A673 (cell line): Measurements from ENCODE around the gene SLIT1. TPM values are rescaled to one million over a fixed set of nuclear protein-coding genes. Genes with fewer than 3 reads are reported as not detected.

Experiments
- BruUV-seq: library from RNA; stranded (reverse); fragments of 400-500 nt; replicated peaks from 2 replicates; lab custom pipeline; 2021; lab: Mats Ljungman, UMichigan
- CTCF ChIA-PET: fragments of 300-600 bp; sonication (Branson Sonifier 250); formaldehyde crosslinking; loops from one replicate; lab custom pipeline; 2022; ENCODE audit warnings: antibody characterized with exemption; lab: Charles Lee
- POLR2A ChIA-PET: fragments of 300-600 bp; sonication (Branson Sonifier 250); formaldehyde crosslinking; loops from one replicate; lab custom pipeline; 2022; ENCODE audit warnings: antibody characterized with exemption; ENCODE audit not compliant: low non-redundant PET; lab: Charles Lee
- DNase-seq: peaks from one replicate; pipeline ENCODE4 v3.0.0-alpha.2; 2015; ENCODE audit warnings: low spot score
- H3K27ac ChIP-seq: fragments of 200-600 bp; sonication (generic); 2 replicates; pipeline ENCODE4 v1.5.1; 2016; ENCODE audit warnings: mixed run types, low read depth, mild to moderate bottlenecking, mixed read lengths, antibody characterized with exemption, low read length; ENCODE audit not compliant: poor library complexity, severe bottlenecking
- H3K27me3 ChIP-seq: fragments of 200-600 bp; sonication (generic); replicated peaks from 2 replicates; pipeline ENCODE4 v1.6.1; 2017; ENCODE audit warnings: mixed run types, low read depth, mild to moderate bottlenecking, mixed read lengths, antibody characterized with exemption, low read length; ENCODE audit not compliant: insufficient read depth, poor library complexity
- H3K36me3 ChIP-seq: fragments of 200-600 bp; sonication (generic); 2 replicates; pipeline ENCODE4 v1.6.1; 2016; ENCODE audit warnings: mixed run types, mild to moderate bottlenecking, mixed read lengths, antibody characterized with exemption, low read length; ENCODE audit not compliant: insufficient read depth, poor library complexity, severe bottlenecking
- H3K4me1 ChIP-seq: fragments of 200-600 bp; sonication (generic); 2 replicates; pipeline ENCODE4 v1.6.1; 2017; ENCODE audit warnings: mixed run types, mild to moderate bottlenecking, mixed read lengths, antibody characterized with exemption, low read length; ENCODE audit not compliant: insufficient read depth, poor library complexity, severe bottlenecking
- H3K4me3 ChIP-seq: fragments of 200-600 bp; sonication (generic); 2 replicates; pipeline ENCODE4 v1.5.1; 2016; ENCODE audit warnings: low read depth, mixed run types, mild to moderate bottlenecking, mixed read lengths, low read length; ENCODE audit not compliant: poor library complexity, severe bottlenecking
- H3K9me3 ChIP-seq: fragments of 200-600 bp; sonication (generic); 2 replicates; pipeline ENCODE4 v1.6.1; 2016; ENCODE audit warnings: mixed run types, low read depth, mild to moderate bottlenecking, mixed read lengths, antibody characterized with exemption, low read length; ENCODE audit not compliant: poor library complexity, severe bottlenecking
- CTCF ChIP-seq: fragments of 300-800, 200-600 bp; sonication (generic); conservative IDR thresholded peaks from 2 replicates; pipeline ENCODE4 v1.5.1; 2017; ENCODE audit warnings: low read depth, mild to moderate bottlenecking, antibody characterized with exemption, low read length, moderate library complexity, mixed read lengths
- EZH2 ChIP-seq: fragments of 200-600 bp; sonication (generic); IDR thresholded peaks from 2 replicates; pipeline ENCODE4 v1.6.1; 2017; ENCODE audit warnings: borderline replicate concordance, low read depth, mild to moderate bottlenecking, mixed read lengths, antibody characterized with exemption, low read length; ENCODE audit not compliant: poor library complexity, severe bottlenecking
- intact Hi-C: fragments of 100-400 bp; cut with micrococcal nuclease; formaldehyde crosslinking; loops from one replicate; pipeline ENCODE4 v1.10.0; 2022; ENCODE audit not compliant: unreplicated experiment
- total RNA-seq: library from RNA; stranded (reverse); gene quantifications from 2 replicates; pipeline ENCODE4 v1.2.3, GENCODE V29; 2021

The SLIT1 gene
- total RNA-seq, 1 experiment from 2014 or later, result 0.43 TPM

DNA sequence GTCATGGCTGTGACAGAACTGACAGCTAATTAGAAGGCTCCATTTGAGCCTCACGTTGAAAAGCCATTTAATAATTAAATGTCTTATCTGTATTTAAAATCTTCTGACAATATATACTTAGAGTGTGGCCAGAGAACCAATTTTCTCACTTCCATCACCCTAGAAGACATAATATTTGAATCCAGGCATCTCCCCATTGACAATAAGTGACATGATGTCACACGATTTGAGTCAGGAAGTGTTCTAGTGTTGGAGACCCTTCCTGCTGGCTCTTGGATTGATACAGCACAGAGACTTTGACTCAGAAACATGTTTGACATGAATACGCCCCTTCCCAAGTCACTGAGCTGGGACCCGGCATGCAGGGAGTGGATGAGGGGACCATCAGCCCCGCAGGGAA is 85.9 kb downstream of the SLIT1 start:
- POLR2A ChIA-PET, result no interaction called here
- peaks cover 4% of the 10 kb centered on the region for H3K4me1 ChIP-seq
- H3K9me3 ChIP-seq, result no peaks in the 10 kb centered on the region
- TF ChIP-seq EZH2 (no peak), CTCF (no peak)
- CTCF ChIA-PET, result no interaction called here
- intact Hi-C loops, result no loop called here
- DNase-seq, result no peak
- H3K36me3 ChIP-seq, result no peaks in the 10 kb centered on the region
- no peak overlapping the region for H3K4me3 ChIP-seq
- H3K27me3 ChIP-seq, result peaks cover 10% of the 10 kb centered on the region
- no TSS peak for BruUV-seq
- no peak overlapping the region for H3K27ac ChIP-seq

- H3K27me3 ChIP-seq, result peaks cover 16% of the 10 kb centered on the region
- H3K36me3 ChIP-seq, result no peaks in the 10 kb centered on the region
- no peak overlapping the region for H3K4me3 ChIP-seq
- DNase-seq, result no peak
- H3K9me3 ChIP-seq, result no peaks in the 10 kb centered on the region
- POLR2A ChIA-PET, result no interaction called here
- intact Hi-C loops, result no loop called here
- H3K27ac ChIP-seq, result no peak overlapping the region
- H3K4me1 ChIP-seq, result peaks cover 4% of the 10 kb centered on the region
- CTCF ChIA-PET, result no interaction called here
- TF ChIP-seq CTCF (no peak), EZH2 (no peak)
- BruUV-seq, result no TSS peak
Observed at GRCh38 chr10:97099089-97099488, 86.7 kb downstream of the SLIT1 start.

- no peaks in the 10 kb centered on the region for H3K9me3 ChIP-seq
- CTCF ChIA-PET, result no interaction called here
- peaks cover 22% of the 10 kb centered on the region for H3K27me3 ChIP-seq
- H3K27ac ChIP-seq, result no peak overlapping the region
- TF ChIP-seq EZH2 (no peak), CTCF (no peak)
- POLR2A ChIA-PET, result no interaction called here
- BruUV-seq, result no TSS peak
- peaks cover 4% of the 10 kb centered on the region for H3K4me1 ChIP-seq
- intact Hi-C loops, result no loop called here
- DNase-seq, result no peak
- no peaks in the 10 kb centered on the region for H3K36me3 ChIP-seq
- H3K4me3 ChIP-seq, result no peak overlapping the region
Observed at GRCh38 chr10:97097084-97097433, 88.7 kb downstream of the SLIT1 start.
